NCI-H2081 (cell line): ENCODE data around the gene PRR3.
"Not testable (repeated sequence)": the region's sequence is repeated elsewhere in the genome, so short reads cannot be mapped to it uniquely, and the experiment has no call there.

Source experiments
- DNase-seq, 2 experiments: peaks; one replicate each; lab custom pipeline; 2025; lab: John Stamatoyannopoulos, UW

The PRR3 gene

DNA sequence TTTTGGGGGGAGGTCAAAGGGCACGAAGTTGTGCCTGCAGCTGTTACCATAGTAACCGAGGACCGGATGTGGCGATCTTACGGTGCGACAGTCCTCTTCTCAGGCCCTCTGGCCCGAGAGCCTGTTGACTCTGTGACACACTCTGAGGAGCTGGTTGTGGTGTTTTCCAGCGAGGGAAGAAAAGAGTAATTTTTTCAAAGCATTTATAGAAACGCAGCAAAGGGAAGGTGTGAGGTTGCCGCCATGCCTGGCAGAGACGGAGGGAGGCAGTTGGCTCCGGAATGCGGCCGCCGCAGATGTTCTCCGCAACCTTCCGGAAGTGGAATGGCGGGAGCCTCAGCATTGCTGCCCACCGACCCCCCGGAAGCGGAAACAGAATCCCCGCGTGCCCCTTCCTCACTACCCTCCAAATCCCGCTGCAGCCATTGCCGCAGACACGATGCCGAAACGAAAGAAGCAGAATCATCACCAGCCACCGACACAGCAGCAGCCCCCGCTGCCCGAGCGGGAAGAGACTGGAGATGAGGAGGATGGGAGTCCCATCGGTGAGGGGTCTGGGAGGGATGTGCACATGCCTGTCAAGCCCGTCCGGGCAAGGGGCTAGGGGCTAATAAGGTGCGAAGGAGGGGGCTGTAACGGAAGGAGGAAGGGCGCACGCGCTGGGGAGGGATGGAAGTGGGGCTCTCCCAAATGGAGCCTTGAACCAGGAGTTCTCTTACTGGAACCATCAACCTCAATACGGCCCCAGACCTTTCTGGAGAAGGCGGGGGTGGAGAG, at the start of gene PRR3:
TSS of gene PRR3 (plus strand) at position 390 of the 777 bp plus-strand sequence. CDS start at position 440, 50 bp downstream.
- peak; percentile 87 to 88 for DNase-seq

DNA sequence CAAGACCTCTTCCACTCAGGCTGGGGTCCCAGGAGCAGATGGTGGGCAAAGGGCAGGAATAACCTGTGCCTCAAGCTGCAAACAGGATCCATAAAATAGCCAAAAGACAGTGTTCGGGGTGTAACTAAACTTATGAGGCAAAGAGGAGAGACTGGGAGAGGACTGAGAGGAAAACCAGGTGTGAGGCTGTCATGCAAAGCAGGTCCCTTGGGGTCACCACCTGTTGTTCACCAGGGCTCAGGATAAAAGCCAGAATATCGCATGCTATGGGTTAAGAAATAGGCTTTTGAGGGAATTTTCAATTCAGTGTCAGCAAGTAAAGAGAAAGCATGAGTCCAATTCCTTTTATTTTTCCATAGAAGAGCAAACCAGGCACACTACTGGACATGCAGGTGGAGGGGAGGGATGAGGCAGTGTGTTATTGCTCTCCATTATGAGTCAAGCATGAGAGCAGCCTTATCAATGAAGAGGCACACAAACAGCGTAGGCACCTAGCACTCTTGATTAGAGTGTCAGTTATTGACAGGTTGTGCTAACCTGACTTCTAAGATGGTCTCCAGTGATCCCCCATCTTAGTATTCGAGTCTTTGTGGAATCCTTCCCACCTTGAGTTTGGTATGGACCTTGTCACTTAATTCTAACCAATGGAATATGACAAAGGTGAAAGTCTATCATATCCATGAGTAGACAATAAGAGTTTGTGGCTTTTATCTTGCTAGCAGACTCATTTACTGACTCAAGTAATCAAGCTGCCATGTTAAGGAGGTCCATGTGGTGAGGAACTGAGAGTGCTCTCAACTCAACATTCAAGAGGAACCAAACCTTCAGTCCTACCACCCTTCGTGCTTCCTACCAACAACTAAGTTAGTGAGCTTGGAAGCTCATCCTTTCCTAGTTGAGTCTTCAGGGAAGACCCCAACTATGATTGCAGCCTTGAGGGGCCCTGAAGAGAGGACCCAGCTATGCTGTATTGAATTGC, 49.0 kb upstream of the PRR3 start:
- DNase-seq = no peak

GRCh38 chr6:30508890-30509736, 48.0 kb upstream of the PRR3 start:
- no peak for DNase-seq

GRCh38 chr6:30510419-30511168, 46.5 kb upstream of the PRR3 start:
- DNase-seq = no peak

GRCh38 chr6:30511169-30511546, 45.9 kb upstream of the PRR3 start:
- DNase-seq = no peak

DNA sequence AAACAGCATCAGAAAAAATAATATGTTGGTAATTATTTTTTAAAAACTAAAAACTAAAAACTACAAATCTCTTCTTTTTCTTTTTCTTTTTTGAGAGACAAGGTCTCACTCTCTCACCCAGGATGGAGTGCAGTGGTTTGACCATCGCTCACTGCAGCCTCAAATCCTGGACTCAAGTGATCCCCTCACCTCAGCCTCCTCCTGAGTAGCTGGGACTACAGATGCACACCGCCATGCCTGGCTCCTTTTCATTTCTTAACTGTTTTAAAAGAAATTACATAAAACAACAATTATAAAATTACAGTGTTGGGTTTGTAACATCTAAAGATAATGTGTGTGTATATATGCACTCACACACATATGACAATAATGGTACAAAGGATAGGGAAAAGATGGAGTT, 43.6 kb upstream of the PRR3 start:
- no peak for DNase-seq

DNA sequence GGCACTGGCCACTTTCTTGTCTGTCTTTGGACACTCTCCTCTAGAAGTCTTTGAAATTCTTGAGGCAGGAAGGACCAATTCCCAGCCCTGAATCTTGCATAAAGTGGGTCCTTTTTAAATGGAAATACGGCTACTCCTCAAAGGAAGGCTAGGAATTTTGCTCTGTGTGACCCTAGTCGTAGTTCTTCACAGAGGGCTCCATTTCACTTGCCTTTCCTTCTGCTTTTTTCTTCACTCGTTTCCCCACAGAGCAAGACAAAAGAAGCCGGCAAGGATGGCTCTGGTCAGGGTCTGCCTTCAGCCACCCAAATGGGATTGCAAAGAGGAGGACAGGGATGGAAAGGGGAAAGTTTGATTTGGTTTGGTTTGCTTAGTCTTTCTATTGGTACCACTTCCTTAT, 42.0 kb upstream of the PRR3 start:
- no peak for DNase-seq

- peak; percentile 15 to 25 for DNase-seq
Observed at GRCh38 chr6:30515944-30516753, 40.9 kb upstream of the PRR3 start.

GRCh38 chr6:30516754-30517076, 40.4 kb upstream of the PRR3 start:
- DNase-seq = not testable (repeated sequence)

DNA sequence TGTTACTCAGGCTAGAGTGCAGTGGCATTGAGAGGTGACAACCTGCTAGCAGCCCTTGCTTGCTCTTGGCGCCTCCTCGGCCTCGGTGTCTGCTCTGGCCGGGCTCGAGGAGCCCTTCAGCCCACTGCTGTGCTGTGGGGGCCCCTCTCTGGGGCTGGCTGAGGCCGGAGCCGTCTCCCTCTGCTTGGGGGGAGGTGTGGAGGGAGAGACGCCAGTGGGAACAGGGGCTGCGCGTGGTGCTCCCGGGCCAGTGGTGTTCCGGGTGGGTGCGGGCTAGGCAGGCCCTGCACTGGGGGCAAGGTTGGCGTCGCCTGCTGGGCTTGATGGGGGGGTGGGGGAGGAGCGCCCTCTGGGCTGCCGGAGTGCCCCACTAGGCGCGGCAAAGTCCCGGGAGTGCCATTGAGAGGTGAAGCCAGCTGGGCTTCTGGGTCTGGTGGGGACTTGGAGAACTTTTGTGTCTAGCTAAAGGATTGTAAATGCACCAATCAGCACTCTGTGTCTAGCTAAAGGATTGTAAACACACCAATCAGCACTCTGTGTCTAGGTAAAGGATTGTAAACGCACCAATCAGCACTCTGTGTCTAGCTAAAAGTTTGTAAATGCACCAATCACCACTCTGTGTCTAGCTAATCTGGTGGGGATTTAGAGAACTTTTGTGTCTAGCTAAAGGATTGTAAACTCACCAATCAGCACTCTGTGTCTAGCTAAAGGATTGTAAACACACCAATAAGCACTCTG, 39.2 kb upstream of the PRR3 start:
- DNase-seq = not testable (repeated sequence)

DNA sequence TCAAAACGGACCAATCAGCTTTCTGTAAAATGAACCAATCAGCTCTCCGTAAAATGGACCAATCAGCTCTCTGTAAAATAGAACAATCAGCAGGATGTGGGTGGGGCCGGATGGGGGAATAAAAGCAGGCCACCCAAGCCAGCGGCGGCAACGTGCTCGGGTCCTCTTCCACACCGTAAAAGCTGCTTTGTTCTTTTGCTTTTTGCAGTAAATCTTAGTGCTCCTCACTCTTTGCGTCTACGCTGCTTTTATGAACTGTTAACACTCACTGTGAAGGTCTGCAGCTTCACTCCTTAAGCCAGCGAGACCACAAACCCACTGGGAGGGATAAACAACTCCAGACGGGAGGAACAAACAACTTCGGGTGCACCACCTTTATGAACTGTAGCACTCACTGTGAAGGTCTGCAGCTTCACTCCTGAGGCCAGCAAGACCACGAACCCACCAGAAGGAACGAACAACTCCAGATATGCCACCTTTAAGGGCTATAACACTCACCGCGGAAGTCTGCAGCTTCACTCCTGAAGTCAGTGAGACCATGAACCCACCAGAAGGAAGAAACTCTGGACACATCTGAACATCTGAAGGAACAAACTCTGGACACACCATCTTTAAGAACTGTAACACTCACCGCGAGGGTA, 38.5 kb upstream of the PRR3 start:
- not testable (repeated sequence) for DNase-seq

GRCh38 chr6:30520522-30520921, 36.6 kb upstream of the PRR3 start:
- no peak for DNase-seq

GRCh38 chr6:30521082-30521481, 36.0 kb upstream of the PRR3 start:
- not testable (repeated sequence) for DNase-seq

DNA sequence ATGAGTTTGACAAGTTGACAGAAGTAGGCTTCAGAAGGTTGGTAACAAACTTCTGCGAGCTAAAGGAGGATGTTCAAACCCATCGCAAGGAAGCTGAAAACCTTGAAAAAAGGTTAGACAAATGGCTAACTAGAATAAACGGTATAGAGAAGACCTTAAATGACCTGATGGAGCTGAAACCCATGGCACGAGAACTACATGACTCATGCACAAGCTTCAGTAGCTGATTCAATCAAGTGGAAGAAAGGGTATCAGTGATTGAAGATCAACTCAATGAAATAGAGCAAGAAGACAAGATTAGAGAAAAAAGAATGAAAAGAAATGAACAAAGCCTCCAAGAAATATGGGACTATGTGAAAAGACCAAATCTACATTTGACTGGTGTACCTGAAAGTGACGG, 35.1 kb upstream of the PRR3 start:
- not testable (repeated sequence) for DNase-seq

- DNase-seq = not testable (repeated sequence)
Observed at GRCh38 chr6:30526444-30526843, 30.7 kb upstream of the PRR3 start.

GRCh38 chr6:30529349-30529875, 27.7 kb upstream of the PRR3 start:
- DNase-seq = not testable (repeated sequence)

DNA sequence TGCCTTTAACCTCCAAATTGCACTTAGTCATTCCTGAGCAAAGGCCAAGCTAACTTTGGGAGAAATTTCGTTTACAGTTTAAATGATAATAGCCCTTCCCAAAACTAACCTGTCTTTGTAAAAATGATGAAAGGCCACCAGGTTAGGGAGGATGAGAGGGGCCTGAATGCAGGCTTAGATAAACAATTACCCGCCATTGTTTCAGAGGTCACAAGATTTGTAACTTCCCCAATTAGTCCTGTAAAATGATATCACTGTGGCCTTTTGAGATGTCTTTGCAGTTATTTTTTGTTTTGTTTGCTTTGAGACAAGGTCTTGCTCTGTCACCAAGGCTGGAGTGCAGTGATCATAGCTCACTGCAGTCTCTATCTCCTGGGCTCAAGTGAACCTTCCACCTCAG, 27.1 kb upstream of the PRR3 start:
- DNase-seq = no peak

GRCh38 chr6:30533460-30534294, 23.4 kb upstream of the PRR3 start:
- DNase-seq = no peak
